MM.1S (cell line): ENCODE data around the gene BICD1.

Source experiments
- DNase-seq: peaks from one replicate; pipeline ENCODE4 v3.0.0-alpha.2; 2015
- H2AFZ ChIP-seq: fragments of 300-600 bp; sonication (generic); 2 replicates; pipeline ENCODE4 v1.6.0; 2016; ENCODE audit warnings: antibody characterized with exemption, low read length
- H3F3A ChIP-seq: fragments of 300-600 bp; sonication (generic); 2 replicates; pipeline ENCODE4 v1.6.1; 2016; ENCODE audit warnings: mild to moderate bottlenecking, antibody characterized with exemption, low read length, moderate library complexity, mixed read lengths; ENCODE audit not compliant: insufficient read depth
- H3K27ac ChIP-seq: fragments of 300-600 bp; sonication (generic); 2 replicates; pipeline ENCODE4 v1.5.1; 2016; ENCODE audit warnings: mild to moderate bottlenecking, low read length
- H3K27me3 ChIP-seq: fragments of 300-600 bp; sonication (generic); replicated peaks from 2 replicates; pipeline ENCODE4 v1.6.0; 2016; ENCODE audit warnings: low read length; ENCODE audit not compliant: insufficient read depth
- H3K36me3 ChIP-seq: fragments of 300-600 bp; sonication (generic); replicated peaks from 2 replicates; pipeline ENCODE4 v1.6.1; 2016; ENCODE audit warnings: mild to moderate bottlenecking, low read length, mixed read lengths; ENCODE audit not compliant: insufficient read depth
- H3K4me1 ChIP-seq: fragments of 300-600 bp; sonication (generic); 2 replicates; pipeline ENCODE4 v1.6.1; 2016; ENCODE audit warnings: low read length, mixed read lengths
- H3K4me2 ChIP-seq: fragments of 300-600 bp; sonication (generic); 2 replicates; pipeline ENCODE4 v1.6.0; 2016; ENCODE audit warnings: low read depth, low read length
- H3K4me3 ChIP-seq: fragments of 300-600 bp; sonication (generic); 2 replicates; pipeline ENCODE4 v1.5.1; 2016; ENCODE audit warnings: low read length, mixed read lengths
- H3K79me2 ChIP-seq: fragments of 300-600 bp; sonication (generic); 2 replicates; pipeline ENCODE4 v1.6.1; 2016; ENCODE audit warnings: mixed run types, low read length, mixed read lengths
- H3K9ac ChIP-seq: fragments of 300-600 bp; sonication (generic); 2 replicates; pipeline ENCODE4 v1.6.1; 2016; ENCODE audit warnings: low read length, mixed read lengths
- H3K9me2 ChIP-seq: fragments of 300-600 bp; sonication (generic); replicated peaks from 2 replicates; pipeline ENCODE4 v1.6.1; 2016; ENCODE audit warnings: mild to moderate bottlenecking, low read length, mixed read lengths; ENCODE audit not compliant: insufficient read depth
- H3K9me3 ChIP-seq: fragments of 300-600 bp; sonication (generic); replicated peaks from 2 replicates; pipeline ENCODE4 v1.6.1; 2016; ENCODE audit warnings: mild to moderate bottlenecking, low read length, mixed read lengths; ENCODE audit not compliant: insufficient read depth
- H4K20me1 ChIP-seq: fragments of 300-600 bp; sonication (generic); 2 replicates; pipeline ENCODE4 v1.6.1; 2016; ENCODE audit warnings: mild to moderate bottlenecking, low read length, moderate library complexity, mixed read lengths; ENCODE audit not compliant: insufficient read depth
- EZH2 ChIP-seq: fragments of 300-600 bp; sonication (generic); optimal IDR thresholded peaks from 2 replicates; pipeline ENCODE3; 2017; ENCODE audit warnings: low read depth, mild to moderate bottlenecking, antibody characterized with exemption, low read length, mixed read lengths
- EZH2phosphoT487 ChIP-seq: fragments of 300-600 bp; sonication (generic); IDR thresholded peaks from 2 replicates; pipeline ENCODE4 v1.6.1; 2018; ENCODE audit warnings: antibody characterized with exemption, low read length
- TF ChIP-seq, protein P1 (sequence below): fragments of 300-600 bp; sonication (generic); IDR thresholded peaks from 2 replicates; pipeline ENCODE4 v1.5.1; 2016; ENCODE audit warnings: antibody characterized with exemption, low read length, mixed read lengths

The BICD1 gene

DNA sequence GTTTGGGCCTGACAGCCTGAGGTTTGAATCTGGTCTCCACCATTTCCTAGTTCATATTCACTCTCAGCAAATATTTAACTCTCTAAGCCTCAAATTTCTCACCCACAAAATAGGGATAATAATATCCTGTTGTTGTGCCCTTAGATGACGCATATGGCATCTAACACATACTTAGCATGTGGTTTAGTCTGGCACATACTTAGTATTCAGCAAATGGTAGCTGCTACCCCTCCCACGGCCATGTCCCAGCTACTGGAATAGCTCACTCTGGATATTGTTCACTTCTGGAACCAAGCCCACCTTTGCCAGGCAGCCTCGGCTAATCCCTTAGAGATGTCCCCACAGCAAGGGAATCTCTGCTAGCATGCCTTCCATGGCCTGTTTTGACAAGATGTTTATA is 53.3 kb downstream of the BICD1 start:
- no peaks in the 10 kb centered on the region for H3F3A ChIP-seq
- TF ChIP-seq EZH2phosphoT487, result no peak
- no peak for TF ChIP-seq EZH2
- TF ChIP-seq, protein P1, sequence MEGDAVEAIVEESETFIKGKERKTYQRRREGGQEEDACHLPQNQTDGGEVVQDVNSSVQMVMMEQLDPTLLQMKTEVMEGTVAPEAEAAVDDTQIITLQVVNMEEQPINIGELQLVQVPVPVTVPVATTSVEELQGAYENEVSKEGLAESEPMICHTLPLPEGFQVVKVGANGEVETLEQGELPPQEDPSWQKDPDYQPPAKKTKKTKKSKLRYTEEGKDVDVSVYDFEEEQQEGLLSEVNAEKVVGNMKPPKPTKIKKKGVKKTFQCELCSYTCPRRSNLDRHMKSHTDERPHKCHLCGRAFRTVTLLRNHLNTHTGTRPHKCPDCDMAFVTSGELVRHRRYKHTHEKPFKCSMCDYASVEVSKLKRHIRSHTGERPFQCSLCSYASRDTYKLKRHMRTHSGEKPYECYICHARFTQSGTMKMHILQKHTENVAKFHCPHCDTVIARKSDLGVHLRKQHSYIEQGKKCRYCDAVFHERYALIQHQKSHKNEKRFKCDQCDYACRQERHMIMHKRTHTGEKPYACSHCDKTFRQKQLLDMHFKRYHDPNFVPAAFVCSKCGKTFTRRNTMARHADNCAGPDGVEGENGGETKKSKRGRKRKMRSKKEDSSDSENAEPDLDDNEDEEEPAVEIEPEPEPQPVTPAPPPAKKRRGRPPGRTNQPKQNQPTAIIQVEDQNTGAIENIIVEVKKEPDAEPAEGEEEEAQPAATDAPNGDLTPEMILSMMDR, result no peak
- no peak overlapping the region for H3K4me3 ChIP-seq
- H3K4me1 ChIP-seq, result no peaks in the 10 kb centered on the region
- H3K9me3 ChIP-seq, result no peaks in the 10 kb centered on the region
- no peaks in the 10 kb centered on the region for H3K27me3 ChIP-seq
- no peaks in the 10 kb centered on the region for H4K20me1 ChIP-seq
- DNase-seq, result no peak
- no peak overlapping the region for H3K9ac ChIP-seq
- H3K9me2 ChIP-seq, result no peaks in the 10 kb centered on the region
- no peaks in the 10 kb centered on the region for H3K79me2 ChIP-seq
- no peaks in the 10 kb centered on the region for H3K36me3 ChIP-seq
- H3K4me2 ChIP-seq, result no peak overlapping the region
- H3K27ac ChIP-seq, result no peak overlapping the region
- H2AFZ ChIP-seq, result no peak overlapping the region

DNA sequence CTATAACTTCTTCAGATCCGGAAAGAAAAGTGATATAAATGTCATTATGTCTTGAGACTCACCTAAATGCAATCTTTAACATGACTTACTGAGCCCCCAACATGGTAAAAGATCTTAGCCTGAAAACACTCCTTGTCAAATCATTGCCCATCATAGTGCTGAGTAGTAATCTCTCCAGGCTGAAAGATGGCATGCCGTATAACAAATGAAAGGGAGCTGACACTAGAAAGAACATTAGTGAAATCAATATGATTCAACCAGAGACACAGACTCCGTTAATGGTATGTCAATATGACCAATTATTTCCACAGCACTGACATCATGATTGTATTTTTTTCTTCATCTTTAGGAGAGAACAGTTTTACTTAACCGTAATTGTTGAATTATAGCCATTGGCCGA is 54.4 kb downstream of the BICD1 start:
- DNase-seq, result no peak
- Histone ChIP-seq H3K36me3 (no peaks in the 10 kb centered on the region), H3K9me3 (no peaks in the 10 kb centered on the region), H3F3A (no peaks in the 10 kb centered on the region), H3K4me3 (no peak overlapping the region), H3K9me2 (no peaks in the 10 kb centered on the region), H4K20me1 (no peaks in the 10 kb centered on the region), H2AFZ (no peak overlapping the region), H3K27me3 (no peaks in the 10 kb centered on the region), H3K9ac (no peak overlapping the region), H3K4me1 (no peaks in the 10 kb centered on the region), H3K4me2 (no peak overlapping the region), H3K27ac (no peak overlapping the region), H3K79me2 (no peaks in the 10 kb centered on the region)
- TF ChIP-seq EZH2 (no peak), EZH2phosphoT487 (no peak)
- TF ChIP-seq, protein P1, result no peak

GRCh38 chr12:32163596-32163995 is 56.9 kb downstream of the BICD1 start:
- Histone ChIP-seq H2AFZ (no peak overlapping the region), H3K9me2 (no peaks in the 10 kb centered on the region), H3K9ac (no peak overlapping the region), H4K20me1 (no peaks in the 10 kb centered on the region), H3K27ac (no peak overlapping the region), H3K9me3 (no peaks in the 10 kb centered on the region), H3K4me2 (no peak overlapping the region), H3K27me3 (no peaks in the 10 kb centered on the region), H3K36me3 (no peaks in the 10 kb centered on the region), H3K4me1 (no peaks in the 10 kb centered on the region), H3K79me2 (no peaks in the 10 kb centered on the region), H3F3A (no peaks in the 10 kb centered on the region), H3K4me3 (no peak overlapping the region)
- DNase-seq, result no peak
- TF ChIP-seq EZH2 (no peak), EZH2phosphoT487 (no peak)
- TF ChIP-seq, protein P1, result no peak
